ENCODE results near the gene SEMA4C.

SEMA4C gene

DNA sequence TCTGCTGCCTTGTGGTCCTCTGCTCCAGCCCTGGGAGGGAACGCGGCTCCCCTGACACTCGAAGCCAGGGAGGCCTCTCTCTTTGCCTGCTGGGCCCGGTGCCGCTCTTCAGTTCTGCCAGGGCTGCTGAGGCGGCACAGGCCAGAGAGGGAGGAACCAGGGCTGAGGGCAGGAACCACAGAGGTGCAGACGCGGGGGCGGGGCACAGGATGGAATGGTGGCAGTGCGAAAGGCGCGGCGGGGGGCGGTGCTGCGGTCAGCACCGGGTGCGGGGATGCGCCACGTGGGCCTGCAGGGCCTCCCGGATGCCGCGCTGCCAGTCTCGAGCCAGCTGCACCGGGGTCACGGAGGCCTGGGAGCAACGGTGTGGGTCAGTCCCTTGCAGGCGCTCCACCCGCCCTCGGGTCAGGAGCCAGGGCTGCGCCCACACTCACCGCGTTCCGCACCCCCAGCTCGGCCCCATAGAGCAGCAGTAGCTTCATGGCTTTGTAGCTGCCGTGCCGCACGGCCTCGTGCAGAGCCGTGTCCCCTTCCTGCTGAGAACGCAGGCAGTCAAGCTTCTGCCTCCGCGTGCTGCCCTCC, 30.5 kb downstream of the SEMA4C start:
- no peak for DNase-seq

DNA sequence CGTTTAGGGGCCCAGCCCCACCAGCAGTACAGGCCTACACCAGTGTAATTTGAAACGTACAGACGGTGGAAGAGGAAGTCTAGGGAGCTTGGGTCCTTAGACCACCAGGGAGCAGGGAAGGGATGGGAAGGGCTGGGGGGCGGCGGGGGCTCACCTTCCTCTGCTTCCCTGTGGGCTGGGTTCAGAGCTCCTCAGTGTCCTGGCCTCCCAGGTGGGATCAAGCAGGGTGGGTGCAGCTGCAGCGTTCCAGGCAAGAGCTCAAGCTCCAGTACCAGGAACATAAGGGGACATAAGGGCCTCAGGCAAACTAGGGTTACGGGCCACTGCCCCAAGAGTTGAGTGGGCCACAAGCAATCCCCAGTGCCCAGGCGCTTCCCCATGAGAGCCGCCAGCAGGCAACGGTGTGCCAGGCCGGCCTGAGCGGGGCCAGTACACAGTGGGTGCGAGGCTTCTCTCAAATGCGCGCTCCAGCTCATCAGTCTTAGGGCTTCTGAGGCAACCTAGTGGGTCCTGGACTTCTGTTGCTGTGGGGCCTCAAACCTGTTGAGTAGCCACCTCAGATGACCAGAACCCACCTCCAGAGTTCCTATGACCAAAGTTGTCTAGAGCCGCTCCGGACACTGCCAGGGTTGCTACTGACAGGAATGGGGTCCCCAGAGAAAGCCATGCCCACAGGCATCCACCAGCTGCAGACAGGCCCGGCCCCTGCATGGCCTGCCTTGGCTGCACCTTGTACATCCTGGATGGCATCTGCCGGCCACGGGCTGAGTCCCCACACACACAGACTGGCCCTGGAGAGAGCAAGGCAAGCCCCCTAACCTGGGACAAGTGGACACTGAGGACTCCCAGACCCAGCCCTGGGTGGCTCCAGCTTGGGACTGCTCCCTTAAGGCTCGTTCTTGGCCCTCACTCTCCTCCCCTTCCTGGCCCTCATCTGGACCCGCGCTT, 31.3 kb downstream of the SEMA4C start:
- DNase-seq, result no peak

DNA sequence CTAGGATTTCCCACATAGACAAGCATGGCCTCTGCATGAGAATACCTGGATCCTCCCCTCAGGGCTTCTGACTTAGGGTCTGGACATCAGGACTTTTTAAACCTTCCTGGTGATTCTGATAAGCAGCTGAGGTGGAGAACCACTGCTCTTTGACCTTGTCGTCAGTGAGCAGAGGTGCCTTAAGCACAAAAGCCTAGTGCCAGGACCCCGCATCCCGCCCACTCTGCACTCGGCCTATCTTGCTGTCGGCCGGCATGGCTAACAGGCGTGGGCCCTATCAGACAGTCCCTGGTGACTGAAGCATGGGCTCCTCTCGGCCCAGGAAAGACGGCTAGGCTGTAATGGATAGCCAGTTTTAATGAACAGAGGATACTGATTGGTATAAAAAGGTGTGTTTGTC, 32.3 kb downstream of the SEMA4C start:
- DNase-seq, result no peak

- no peak for DNase-seq
Observed at GRCh38 chr2:96835830-96836229, 34.0 kb downstream of the SEMA4C start.

DNA sequence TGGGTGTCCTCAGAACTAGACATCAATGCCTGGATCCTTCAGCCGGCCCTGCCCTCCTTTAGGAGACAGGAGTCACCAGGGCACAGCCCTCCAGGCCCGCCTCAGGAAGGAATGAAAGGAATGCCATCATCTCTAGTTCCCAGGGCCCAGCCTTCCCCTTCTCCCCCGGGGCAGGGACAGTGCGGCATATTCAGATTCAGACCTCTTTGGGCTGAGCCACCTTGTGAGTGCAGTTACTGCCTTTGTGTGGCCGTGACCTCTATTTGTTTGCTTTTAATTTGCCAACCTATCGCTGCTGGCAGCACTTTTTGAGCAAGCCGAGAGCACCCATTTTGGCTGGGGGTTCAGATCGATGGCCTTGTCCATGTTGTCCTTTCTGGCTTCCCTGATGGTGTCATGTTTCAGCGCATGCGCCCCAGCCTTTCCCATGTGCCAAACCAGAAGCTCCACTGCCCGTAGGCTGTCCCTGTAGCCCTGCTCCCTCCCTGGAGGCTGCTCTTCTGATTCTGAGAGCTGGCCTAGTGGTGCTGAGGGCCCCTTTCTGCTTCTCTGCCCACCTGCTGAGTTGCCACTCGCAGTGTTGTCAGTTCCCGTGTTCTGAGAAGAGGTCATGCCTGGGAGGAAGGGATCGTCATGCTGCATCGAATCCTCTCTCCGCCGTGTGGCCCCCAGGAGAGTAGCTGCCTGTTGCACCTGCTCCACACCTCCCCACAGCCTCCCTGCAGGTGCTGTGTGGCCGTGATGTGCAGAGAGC, 36.9 kb downstream of the SEMA4C start:
- DNase-seq, result no peak

GRCh38 chr2:96832408-96832753, 37.5 kb downstream of the SEMA4C start:
- DNase-seq, result no peak

DNA sequence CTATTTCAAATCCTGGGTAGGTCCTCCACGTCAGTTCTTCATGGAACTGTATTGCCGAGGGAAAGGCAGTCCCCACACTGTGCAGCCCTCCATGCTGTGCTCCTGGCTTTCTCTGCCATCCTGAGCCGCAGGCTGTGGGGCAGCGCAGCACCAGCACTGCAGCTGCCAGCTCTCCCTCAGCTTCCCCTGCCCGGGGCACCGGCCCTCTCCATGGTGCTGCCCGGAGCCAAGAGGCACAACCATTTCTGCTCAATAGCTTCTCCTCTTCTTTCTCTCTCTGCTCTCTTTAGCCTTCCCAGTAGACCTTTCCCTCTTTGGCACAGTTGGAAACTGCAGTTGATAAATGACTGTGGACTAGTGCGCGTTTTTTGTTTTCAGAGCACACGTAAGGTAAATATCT, 38.2 kb downstream of the SEMA4C start:
- DNase-seq, result no peak

DNA sequence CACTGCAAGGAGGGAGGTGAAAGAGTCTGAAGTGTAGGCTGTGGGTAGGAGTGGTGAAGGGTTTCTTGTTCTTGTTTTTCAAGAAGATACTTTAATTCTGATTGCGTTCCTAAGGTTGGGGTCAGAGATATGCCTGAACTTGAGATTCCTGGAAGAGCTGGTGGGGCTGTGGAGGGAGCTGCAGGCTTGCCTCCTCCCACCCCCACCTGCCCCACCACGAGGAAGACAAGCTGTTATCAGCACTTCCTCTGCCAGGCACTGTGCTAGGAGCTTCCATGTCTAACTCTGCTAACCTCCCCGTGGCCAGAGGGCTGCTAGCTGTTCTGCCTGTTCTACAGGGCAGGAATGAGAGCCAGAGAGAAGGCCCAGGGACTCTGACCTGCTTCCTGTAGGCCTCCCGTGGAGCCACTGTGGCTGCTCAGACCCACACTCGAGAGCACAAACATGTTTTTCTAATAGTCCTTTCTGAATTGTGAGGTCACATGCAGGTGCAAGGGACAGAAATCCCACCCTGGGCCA, 39.8 kb downstream of the SEMA4C start:
- DNase-seq, result no peak

DNA sequence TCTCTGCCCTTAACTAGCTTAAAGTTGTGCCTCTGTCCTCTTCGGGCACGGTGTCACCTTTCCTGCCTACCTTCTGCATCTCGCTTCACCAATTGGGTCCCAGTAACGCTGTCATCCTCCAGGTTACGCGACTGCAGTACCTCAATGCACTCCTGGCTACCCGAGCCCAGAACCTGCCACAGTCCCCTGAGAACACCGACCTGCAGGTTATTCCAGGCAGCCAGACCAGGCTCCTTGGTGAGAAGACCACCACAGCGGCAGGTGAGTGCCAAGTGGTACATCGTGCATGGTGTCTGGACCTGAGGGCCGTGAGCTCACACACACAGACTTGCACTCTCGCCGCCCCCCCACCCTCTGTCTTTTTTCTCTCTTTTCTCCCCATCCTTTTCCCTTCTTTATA, 41.0 kb downstream of the SEMA4C start:
- no peak for DNase-seq

GRCh38 chr2:96828436-96828835, 41.4 kb downstream of the SEMA4C start:
- DNase-seq, result no peak

GRCh38 chr2:96826546-96827278, 43.2 kb downstream of the SEMA4C start:
- no peak for DNase-seq

DNA sequence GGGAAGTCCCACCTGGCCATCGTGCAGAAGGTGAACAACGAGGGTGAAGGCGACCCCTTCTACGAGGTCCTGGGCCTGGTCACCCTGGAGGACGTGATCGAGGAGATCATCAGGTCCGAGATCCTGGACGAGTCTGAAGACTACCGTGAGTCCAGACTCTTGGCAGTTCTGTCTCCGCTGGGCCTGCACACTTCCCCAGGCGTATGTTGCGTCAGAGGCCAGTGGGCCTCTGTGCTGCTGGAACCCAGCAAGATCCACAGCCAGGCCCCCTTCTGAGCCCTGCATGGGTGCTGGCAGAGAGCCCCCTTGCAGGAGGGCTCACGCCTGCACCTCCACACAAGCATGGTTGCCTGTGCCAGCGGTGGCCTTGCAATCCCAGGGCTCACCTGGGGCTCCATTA, 44.8 kb downstream of the SEMA4C start:
- DNase-seq, result no peak

GRCh38 chr2:96824079-96824870, 45.6 kb downstream of the SEMA4C start:
- no peak for DNase-seq

- no peak for DNase-seq
Observed at GRCh38 chr2:96823198-96823597, 46.7 kb downstream of the SEMA4C start.

DNA sequence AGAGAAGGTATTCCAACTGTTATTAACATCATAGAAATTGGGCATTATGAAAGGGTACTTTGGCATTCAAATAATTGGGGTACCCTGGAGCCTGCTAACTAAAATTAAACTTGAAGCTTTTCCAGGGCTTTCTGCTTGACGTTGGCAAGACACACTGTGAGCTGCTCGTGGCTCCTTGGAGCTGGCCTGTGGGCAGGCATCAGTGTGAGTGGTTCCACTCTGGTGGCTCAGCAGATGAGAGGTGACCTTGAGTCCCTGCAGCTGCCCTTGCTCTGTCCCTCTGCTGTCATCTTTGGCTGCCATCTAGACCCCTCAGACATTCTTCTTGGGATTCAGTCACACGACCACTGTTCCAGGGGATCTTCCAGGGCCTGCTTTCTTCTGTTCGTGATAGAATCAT, 47.1 kb downstream of the SEMA4C start:
- DNase-seq, result no peak

DNA sequence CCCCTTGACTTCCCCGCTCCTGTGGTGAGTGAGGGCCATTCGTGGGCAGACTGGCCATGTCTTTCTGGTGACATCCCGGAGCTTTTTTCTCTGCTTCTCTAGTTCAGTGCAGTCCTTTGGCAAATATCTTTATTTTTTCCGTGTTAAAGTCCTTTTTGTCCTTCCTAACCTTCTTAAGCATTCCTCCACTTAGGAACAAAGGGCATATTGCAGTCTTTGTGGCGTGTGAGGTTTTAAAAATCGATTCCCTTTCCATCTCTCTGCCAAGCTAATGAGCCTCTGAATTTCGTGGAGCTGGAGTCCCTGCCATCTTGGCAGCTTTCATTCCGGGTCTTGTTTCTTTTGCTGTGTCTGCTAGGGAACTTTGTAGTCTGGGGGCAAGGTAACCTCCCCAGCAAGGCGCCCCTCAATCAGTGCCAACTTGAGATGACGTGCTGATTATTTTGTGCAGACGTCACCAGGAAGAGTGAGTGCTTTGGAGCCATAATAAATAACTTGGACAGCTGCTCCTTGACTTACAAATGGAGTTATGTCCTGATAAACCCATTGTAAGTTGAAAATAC, 48.7 kb downstream of the SEMA4C start:
- DNase-seq, result no peak

DNA sequence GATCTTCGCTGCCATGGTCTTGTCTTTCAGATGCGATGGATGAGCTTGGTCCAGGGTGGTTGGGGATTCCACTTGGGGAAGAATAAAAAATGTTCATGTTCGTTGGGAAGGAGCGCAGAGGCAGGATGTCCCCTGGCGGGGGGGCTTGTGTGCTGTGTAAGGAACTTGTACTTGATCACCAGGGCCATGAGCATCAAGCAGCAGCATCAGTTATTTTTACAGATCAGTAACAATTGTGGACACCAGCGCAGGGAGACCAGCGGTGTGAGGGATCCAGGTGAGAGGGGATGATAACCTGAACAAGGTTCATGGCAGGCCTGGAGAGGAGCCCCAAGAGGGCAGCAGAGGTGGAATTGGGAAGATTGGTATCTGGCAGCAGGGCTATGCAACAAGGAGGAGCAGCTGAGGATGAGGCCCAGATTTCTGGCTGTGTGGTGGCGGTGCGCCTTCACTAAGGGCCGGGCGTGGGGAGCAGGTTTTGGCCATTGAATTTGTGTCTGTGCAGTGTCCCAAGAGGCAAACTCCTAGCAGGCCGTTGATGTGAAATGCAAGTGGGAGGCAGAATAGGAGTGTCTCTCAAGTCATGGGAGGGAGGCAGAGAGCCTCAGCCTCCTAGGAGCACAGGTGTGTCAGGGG, 49.9 kb downstream of the SEMA4C start:
- no peak for DNase-seq

GRCh38 chr2:96819128-96819875, 50.6 kb downstream of the SEMA4C start:
- DNase-seq, result no peak

GRCh38 chr2:96817882-96818281, 52.0 kb downstream of the SEMA4C start:
- DNase-seq, result no peak

All from NCI-H82 (cell line).